SJSA1 (cell line): ENCODE results near the gene IKZF1. TPM values are rescaled to one million over a fixed set of nuclear protein-coding genes. Genes with fewer than 3 reads are reported as not detected.
A peak's percentile ranks its signal among the peaks of the same experiment; 100 is the strongest.

ENCODE experiments used
- DNase-seq, 2 experiments: peaks; one replicate each; pipeline ENCODE4 v3.0.0-alpha.2; 2015 to 2020; ENCODE audit warnings: low spot score in 2 of 2, low read depth in 1 of 2
- H3K27ac ChIP-seq: fragments of 250-450 bp; sonication (Bioruptor Pico); 2 replicates; pipeline ENCODE4 v1.5.1; 2020; ENCODE audit warnings: mild to moderate bottlenecking, moderate library complexity
- H3K27me3 ChIP-seq: fragments of 250-450 bp; sonication (Bioruptor Pico); replicated peaks from 2 replicates; pipeline ENCODE4 v1.5.1; 2020; ENCODE audit warnings: mild to moderate bottlenecking, moderate library complexity
- H3K36me3 ChIP-seq: fragments of 250-450 bp; sonication (Bioruptor Pico); 2 replicates; pipeline ENCODE4 v1.5.1; 2020; ENCODE audit warnings: mild to moderate bottlenecking
- H3K4me1 ChIP-seq: fragments of 250-450 bp; sonication (Bioruptor Pico); replicated peaks from 2 replicates; pipeline ENCODE4 v1.6.1; 2021; ENCODE audit warnings: mild to moderate bottlenecking
- H3K4me3 ChIP-seq: fragments of 250-450 bp; sonication (Bioruptor Pico); 2 replicates; pipeline ENCODE4 v1.5.1; 2020; ENCODE audit warnings: mild to moderate bottlenecking
- H3K9me3 ChIP-seq: fragments of 250-450 bp; sonication (Bioruptor Pico); replicated peaks from 2 replicates; pipeline ENCODE4 v1.5.1; 2020; ENCODE audit warnings: mild to moderate bottlenecking
- total RNA-seq: library from RNA; depleted of rRNA; stranded (reverse); fragments of >200 nt; shearing (Covaris generic); gene quantifications from 2 replicates; pipeline ENCODE4 v1.2.3, GENCODE V29; 2014

The IKZF1 gene
- total RNA-seq, 1 experiment from 2014 or later, result not detected

- DNase-seq, result no peak
- Histone ChIP-seq H3K4me1 (no peaks in the 10 kb centered on the region), H3K36me3 (no peaks in the 10 kb centered on the region), H3K27ac (no peak overlapping the region), H3K4me3 (no peak overlapping the region), H3K27me3 (peaks cover 4% of the 10 kb centered on the region), H3K9me3 (no peaks in the 10 kb centered on the region)
These were observed 102.4 kb downstream of the IKZF1 start for GRCh38 chr7:50406935-50407334.

GRCh38 chr7:50409856-50410745 is 105.6 kb downstream of the IKZF1 start:
- no peaks in the 10 kb centered on the region for H3K9me3 ChIP-seq
- no peaks in the 10 kb centered on the region for H3K4me1 ChIP-seq
- no peak overlapping the region for H3K27ac ChIP-seq
- no peaks in the 10 kb centered on the region for H3K36me3 ChIP-seq
- DNase-seq, result no peak
- H3K4me3 ChIP-seq, result no peak overlapping the region
- H3K27me3 ChIP-seq, result no peaks in the 10 kb centered on the region

- no peak overlapping the region for H3K4me3 ChIP-seq
- H3K27ac ChIP-seq, result no peak overlapping the region
- H3K36me3 ChIP-seq, result no peaks in the 10 kb centered on the region
- no peaks in the 10 kb centered on the region for H3K9me3 ChIP-seq
- no peak for DNase-seq
- no peaks in the 10 kb centered on the region for H3K4me1 ChIP-seq
- H3K27me3 ChIP-seq, result no peaks in the 10 kb centered on the region
These were observed 106.8 kb downstream of the IKZF1 start for GRCh38 chr7:50411332-50411731.

- H3K4me3 ChIP-seq, result no peak overlapping the region
- DNase-seq, result no peak
- no peaks in the 10 kb centered on the region for H3K4me1 ChIP-seq
- no peaks in the 10 kb centered on the region for H3K36me3 ChIP-seq
- no peak overlapping the region for H3K27ac ChIP-seq
- H3K27me3 ChIP-seq, result no peaks in the 10 kb centered on the region
- H3K9me3 ChIP-seq, result no peaks in the 10 kb centered on the region
These were observed 108.5 kb downstream of the IKZF1 start for GRCh38 chr7:50412973-50413372.

GRCh38 chr7:50413561-50413960 is 109.0 kb downstream of the IKZF1 start:
- Histone ChIP-seq H3K4me1 (no peaks in the 10 kb centered on the region), H3K27ac (no peak overlapping the region), H3K9me3 (no peaks in the 10 kb centered on the region), H3K27me3 (no peaks in the 10 kb centered on the region), H3K4me3 (no peak overlapping the region), H3K36me3 (no peaks in the 10 kb centered on the region)
- DNase-seq, result no peak

- DNase-seq, result no peak
- H3K36me3 ChIP-seq, result no peaks in the 10 kb centered on the region
- H3K9me3 ChIP-seq, result no peaks in the 10 kb centered on the region
- H3K27ac ChIP-seq, result no peak overlapping the region
- no peaks in the 10 kb centered on the region for H3K4me1 ChIP-seq
- no peak overlapping the region for H3K4me3 ChIP-seq
- H3K27me3 ChIP-seq, result no peaks in the 10 kb centered on the region
These were observed 111.4 kb downstream of the IKZF1 start for GRCh38 chr7:50415844-50416364.

- DNase-seq, result no peak
- H3K27me3 ChIP-seq, result no peaks in the 10 kb centered on the region
- no peaks in the 10 kb centered on the region for H3K9me3 ChIP-seq
- H3K4me3 ChIP-seq, result no peak overlapping the region
- no peaks in the 10 kb centered on the region for H3K36me3 ChIP-seq
- no peaks in the 10 kb centered on the region for H3K4me1 ChIP-seq
- no peak overlapping the region for H3K27ac ChIP-seq
These were observed 112.1 kb downstream of the IKZF1 start for GRCh38 chr7:50416527-50417182.

- Histone ChIP-seq H3K4me1 (no peaks in the 10 kb centered on the region), H3K36me3 (no peaks in the 10 kb centered on the region), H3K4me3 (no peak overlapping the region), H3K9me3 (no peaks in the 10 kb centered on the region), H3K27me3 (no peaks in the 10 kb centered on the region), H3K27ac (no peak overlapping the region)
- DNase-seq, result peak; percentile 39 to 70
These were observed 113.6 kb downstream of the IKZF1 start for GRCh38 chr7:50418086-50418515.

GRCh38 chr7:50418526-50419290 is 114.2 kb downstream of the IKZF1 start:
- Histone ChIP-seq H3K27ac (no peak overlapping the region), H3K4me3 (no peak overlapping the region), H3K4me1 (no peaks in the 10 kb centered on the region), H3K9me3 (no peaks in the 10 kb centered on the region), H3K36me3 (no peaks in the 10 kb centered on the region), H3K27me3 (no peaks in the 10 kb centered on the region)
- DNase-seq, result no peak

GRCh38 chr7:50421043-50421442 is 116.5 kb downstream of the IKZF1 start:
- Histone ChIP-seq H3K27ac (no peak overlapping the region), H3K9me3 (no peaks in the 10 kb centered on the region), H3K4me1 (no peaks in the 10 kb centered on the region), H3K4me3 (no peak overlapping the region), H3K27me3 (no peaks in the 10 kb centered on the region; the same call in 1 of the 2 replicates), H3K36me3 (no peaks in the 10 kb centered on the region)
- DNase-seq, result no peak

GRCh38 chr7:50422858-50423257 is 118.3 kb downstream of the IKZF1 start:
- H3K4me3 ChIP-seq, result no peak overlapping the region
- no peaks in the 10 kb centered on the region for H3K36me3 ChIP-seq
- H3K4me1 ChIP-seq, result no peaks in the 10 kb centered on the region
- H3K27ac ChIP-seq, result no peak overlapping the region
- no peaks in the 10 kb centered on the region; the same call in 1 of the 2 replicates for H3K27me3 ChIP-seq
- H3K9me3 ChIP-seq, result no peaks in the 10 kb centered on the region
- DNase-seq, result no peak

- no peaks in the 10 kb centered on the region for H3K36me3 ChIP-seq
- no peak overlapping the region for H3K4me3 ChIP-seq
- no peak for DNase-seq
- no peaks in the 10 kb centered on the region for H3K4me1 ChIP-seq
- no peaks in the 10 kb centered on the region; the same call in 1 of the 2 replicates for H3K27me3 ChIP-seq
- H3K27ac ChIP-seq, result no peak overlapping the region
- H3K9me3 ChIP-seq, result no peaks in the 10 kb centered on the region
These were observed 119.3 kb downstream of the IKZF1 start for GRCh38 chr7:50423860-50424259.

GRCh38 chr7:50425318-50425717 is 120.8 kb downstream of the IKZF1 start:
- Histone ChIP-seq H3K4me3 (no peak overlapping the region), H3K36me3 (no peaks in the 10 kb centered on the region), H3K9me3 (no peaks in the 10 kb centered on the region), H3K27ac (no peak overlapping the region), H3K27me3 (no peaks in the 10 kb centered on the region; the same call in 1 of the 2 replicates), H3K4me1 (no peaks in the 10 kb centered on the region)
- DNase-seq, result no peak
